Omental fat pad (tissue), 4 donors: ENCODE results near the gene PRKCSH. TPM values are rescaled to one million over a fixed set of nuclear protein-coding genes. Genes with fewer than 3 reads are reported as not detected.
A peak's percentile ranks its signal among the peaks of the same experiment; 100 is the strongest.

Experiments
- ATAC-seq: fragments of 150-250 bp; one replicate; pipeline ENCODE4 v1.9.1; 2016; ENCODE audit warnings: mild to moderate bottlenecking, moderate library complexity; ENCODE audit not compliant: low FRiP score
- DNase-seq: peaks from one replicate; pipeline ENCODE4 v3.0.0-alpha.2; 2019; ENCODE audit warnings: low spot score
- total RNA-seq, 4 donors: library from RNA; depleted of rRNA; stranded (reverse); fragments of >200 nt; gene quantifications; one replicate each; pipeline ENCODE4 v1.1.0, GENCODE V29; 2016
- TF ChIP-seq, protein P1 (sequence below), 3 donors: fragments of 450-650 bp; IDR thresholded peaks; one replicate each; pipeline ENCODE4 v1.5.1; 2016 to 2017; ENCODE audit warnings: antibody characterized with exemption in 3 of 3, mild to moderate bottlenecking in 3 of 3, moderate library complexity in 2 of 3

PRKCSH gene
- total RNA-seq, 4 donors from 2014 or later, result 65.6 to 101 (median 87.6) TPM

DNA sequence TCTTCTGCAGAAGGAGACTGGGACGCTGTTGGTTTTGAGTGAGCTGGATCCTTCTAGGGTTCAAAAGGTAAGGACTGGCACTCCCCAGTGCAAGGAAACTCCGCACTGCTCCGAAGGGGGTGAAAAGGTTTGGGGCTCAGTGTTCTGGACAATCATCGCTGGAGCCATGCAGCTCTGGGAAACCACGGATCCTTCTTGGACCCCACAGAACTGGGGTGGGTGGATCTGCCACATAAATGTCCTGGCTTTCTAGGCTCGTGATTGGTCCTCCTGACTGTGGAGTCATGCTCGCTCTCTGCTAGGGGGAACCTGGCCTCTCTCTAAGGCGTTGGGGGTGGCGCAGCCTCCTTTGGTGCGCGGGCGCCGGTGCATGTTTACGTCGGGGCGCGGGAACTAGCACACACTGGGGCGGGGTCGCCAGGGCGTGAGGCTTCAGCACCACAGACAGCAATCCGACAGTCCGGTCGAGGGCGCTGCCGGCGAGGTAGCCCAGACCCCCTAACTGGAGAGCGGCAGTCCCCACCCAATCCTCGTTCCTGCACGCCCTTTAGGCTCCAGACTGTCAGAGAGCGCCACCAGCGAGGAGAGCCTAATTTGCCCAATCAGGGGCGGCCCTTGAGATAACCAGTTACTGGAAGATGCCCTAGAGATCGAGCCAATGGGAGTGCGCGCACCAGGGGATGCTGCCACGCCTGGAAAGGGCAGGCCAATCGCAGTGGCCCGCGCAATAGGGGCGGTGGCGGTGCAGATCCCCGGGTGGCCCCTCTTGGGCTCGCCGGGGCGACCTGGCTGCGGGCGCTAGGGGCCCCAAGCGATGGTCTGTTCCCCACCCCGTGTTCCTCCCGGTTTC, 46.3 kb downstream of the PRKCSH start:
- ATAC-seq (peak; percentile 38), DNase-seq (no peak)
- TF ChIP-seq, protein P1, sequence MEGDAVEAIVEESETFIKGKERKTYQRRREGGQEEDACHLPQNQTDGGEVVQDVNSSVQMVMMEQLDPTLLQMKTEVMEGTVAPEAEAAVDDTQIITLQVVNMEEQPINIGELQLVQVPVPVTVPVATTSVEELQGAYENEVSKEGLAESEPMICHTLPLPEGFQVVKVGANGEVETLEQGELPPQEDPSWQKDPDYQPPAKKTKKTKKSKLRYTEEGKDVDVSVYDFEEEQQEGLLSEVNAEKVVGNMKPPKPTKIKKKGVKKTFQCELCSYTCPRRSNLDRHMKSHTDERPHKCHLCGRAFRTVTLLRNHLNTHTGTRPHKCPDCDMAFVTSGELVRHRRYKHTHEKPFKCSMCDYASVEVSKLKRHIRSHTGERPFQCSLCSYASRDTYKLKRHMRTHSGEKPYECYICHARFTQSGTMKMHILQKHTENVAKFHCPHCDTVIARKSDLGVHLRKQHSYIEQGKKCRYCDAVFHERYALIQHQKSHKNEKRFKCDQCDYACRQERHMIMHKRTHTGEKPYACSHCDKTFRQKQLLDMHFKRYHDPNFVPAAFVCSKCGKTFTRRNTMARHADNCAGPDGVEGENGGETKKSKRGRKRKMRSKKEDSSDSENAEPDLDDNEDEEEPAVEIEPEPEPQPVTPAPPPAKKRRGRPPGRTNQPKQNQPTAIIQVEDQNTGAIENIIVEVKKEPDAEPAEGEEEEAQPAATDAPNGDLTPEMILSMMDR (IDR thresholded peaks at IDR 0.05), result no peak

DNA sequence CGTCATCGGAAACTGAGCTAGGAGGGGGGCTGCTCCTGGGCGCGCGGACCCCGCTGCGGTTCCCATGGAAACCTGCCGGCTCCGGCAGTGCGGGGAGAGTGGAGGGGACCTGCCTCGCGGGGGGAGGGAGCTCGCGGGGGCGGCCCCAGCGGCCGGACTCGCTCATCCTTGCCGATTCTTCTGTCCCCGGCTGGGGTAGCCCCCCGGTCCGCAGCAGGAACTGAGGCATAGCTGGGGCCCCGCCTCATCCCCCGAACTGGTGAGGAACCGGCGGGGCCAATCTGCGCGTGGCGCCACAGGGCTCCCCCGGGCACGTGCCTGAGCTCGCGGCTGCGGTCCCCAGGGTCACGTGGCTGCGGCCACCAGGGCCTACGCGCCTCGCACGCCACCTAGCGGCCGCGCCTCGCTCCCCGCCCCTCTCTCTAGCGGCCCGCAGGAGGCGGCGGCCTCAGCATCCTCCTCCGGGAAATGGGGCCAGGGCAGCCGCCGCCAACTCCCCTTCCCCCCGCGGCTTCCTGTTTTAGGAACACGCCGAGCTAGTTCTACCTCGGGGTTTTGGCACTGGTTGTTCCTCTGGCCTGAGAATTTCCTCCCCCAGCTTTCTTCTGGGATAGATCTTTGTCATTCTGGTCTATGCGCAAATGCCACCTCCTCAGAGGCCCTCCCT, 47.1 kb downstream of the PRKCSH start:
- TF ChIP-seq, protein P1 (IDR thresholded peaks at IDR 0.05), result peak in 2 of 3 donors; percentile 73 to 83
- DNase-seq (peak; percentile 47), ATAC-seq (peak; percentile 44)

DNA sequence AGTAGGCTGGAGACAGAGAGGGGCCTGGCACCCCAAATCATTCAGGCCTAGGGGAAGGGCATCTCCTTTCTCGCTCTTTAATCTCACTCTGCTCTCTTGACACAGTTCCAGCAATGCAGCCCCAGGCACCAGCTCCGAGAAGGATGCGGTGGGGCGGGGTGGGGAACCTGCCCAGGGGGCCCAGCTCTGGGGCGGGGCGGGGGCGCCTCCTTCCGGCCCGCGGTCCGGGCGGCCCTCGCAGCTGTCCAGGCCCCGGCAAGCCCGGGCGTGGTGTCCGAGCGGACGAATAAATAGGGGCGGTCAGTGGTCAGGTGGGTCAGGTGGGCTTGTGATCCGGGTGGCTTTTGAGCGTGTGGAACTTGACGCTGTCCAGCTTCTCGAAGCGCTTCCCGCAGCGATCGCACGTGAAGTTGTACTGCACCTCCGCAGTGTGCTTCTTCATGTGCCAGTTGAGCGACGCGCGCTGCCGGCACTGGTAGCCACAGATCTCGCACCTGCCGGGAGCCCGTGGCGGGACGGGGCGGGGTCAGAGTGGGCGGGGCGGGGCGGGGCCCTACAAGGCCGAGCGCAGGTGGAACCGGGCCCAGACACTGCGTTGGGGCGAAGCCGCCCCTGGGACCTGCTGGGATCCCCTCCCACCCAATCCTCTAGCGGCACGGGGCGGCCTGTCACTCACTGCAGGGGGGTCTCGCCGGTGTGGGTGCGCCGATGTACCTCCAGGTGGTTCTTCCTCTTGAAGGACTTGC, 48.1 kb downstream of the PRKCSH start:
- ATAC-seq, result no peak

DNA sequence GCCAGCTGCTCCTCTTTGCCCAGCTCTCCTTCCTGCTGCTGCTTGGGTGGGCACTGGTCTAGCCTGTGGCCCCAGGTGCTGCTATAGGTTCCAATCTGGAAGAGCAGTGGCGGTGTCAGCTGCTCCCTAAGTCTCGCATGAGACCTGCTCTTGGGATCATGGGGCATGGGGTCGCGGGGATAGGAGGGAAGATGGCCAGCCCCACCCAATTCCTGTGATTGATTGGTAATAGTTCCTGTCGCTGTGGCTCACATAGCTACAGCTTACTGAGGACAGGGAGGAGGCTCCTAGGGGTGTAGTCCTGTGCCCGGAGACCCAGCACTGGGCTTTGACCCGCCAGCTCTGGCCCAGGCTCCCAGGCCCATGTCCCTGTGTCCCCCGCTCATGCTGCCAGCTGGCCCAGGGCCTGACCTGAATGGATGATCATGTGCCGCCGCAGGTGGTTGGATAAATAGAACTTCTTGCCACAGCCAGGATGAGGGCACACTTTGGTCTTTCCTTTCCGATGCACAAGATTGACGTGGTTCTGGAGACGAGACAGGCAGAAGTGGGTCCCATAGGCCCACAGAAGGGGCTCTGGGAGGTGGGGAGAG, 49.9 kb downstream of the PRKCSH start:
- TF ChIP-seq, protein P1 (IDR thresholded peaks at IDR 0.05), result no peak
- DNase-seq (no peak), ATAC-seq (no peak)

More for the DNA sequence above, 48.1 kb downstream of the PRKCSH start:
- DNase-seq, result no peak
- TF ChIP-seq, protein P1 (IDR thresholded peaks at IDR 0.05), result no peak

DNA sequence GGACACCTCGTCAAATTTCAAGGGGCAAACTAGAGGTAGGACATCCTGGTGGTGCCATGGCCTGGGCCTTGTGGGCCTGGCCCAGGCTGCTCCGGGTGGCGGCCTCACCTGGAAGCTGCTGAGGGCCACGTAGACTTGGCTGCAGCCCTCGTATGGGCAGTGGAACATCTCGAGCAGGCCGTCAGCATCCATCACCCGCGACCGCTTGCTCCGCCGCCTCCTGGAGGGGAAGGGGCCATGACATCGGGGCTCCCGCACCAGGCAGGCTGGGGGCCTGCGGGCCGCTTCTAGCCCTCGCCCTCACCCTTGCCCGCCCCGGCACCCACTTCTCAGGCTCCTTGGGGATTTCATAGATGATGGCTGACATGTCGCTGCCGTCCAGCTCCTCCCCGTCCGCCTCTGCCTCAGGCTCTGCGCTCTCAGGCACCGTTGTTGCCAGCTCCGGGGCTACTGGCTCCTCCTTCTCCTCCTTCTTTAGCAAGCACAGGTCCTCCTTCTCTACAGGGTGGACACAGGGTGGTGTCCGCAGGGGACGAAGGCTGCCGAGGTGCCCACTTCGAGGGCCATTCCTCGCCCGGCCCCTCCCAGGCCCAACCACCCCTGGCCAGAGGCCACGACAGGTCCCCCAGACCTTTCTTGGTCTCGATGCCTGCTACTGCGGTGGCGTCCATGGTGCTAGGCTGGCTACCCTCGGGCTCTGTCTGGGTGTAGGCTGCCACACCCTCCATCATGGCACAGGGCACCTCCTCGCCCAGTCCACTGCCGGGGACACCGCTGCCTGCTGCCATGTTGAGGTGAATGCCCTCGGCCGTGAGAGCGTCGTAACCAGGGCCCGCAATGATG, 51.4 kb downstream of the PRKCSH start:
- no peak for DNase-seq
- TF ChIP-seq, protein P1 (IDR thresholded peaks at IDR 0.05), result no peak
- no peak for ATAC-seq

DNA sequence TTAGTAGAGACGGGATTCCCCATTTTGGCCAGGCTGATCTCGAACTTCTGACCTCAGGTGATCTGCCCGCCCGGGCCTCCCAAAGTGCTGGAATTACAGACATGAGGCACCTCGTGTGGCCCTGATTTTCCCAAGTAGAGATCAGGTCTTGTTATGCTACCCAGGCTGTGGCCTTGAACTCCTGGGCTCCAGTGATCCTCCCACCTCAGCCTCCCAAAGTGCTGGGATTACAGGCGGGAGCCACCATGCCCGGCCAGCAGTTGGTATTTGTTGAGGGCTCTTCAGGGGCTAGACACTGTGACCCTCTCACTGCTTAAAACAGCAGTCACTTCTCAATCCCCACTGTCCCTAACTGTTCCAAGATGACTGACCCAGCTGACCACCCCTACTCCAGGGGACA, 53.9 kb downstream of the PRKCSH start:
- DNase-seq (no peak), ATAC-seq (no peak)
- TF ChIP-seq, protein P1 (IDR thresholded peaks at IDR 0.05), result no peak
